ENCODE measurements around the gene HIVEP3. TPM values are rescaled to one million over a fixed set of nuclear protein-coding genes. Genes with fewer than 3 reads are reported as not detected.

The HIVEP3 gene
- total and polyA plus RNA-seq, 2 of the 13 experiments (the other 11 are each of a cell fraction or from before 2014, with no cell fraction given) = 0.05 TPM; not detected in 1

GRCh38 chr1:41639332-41639936 is 279.3 kb downstream of the HIVEP3 start (continued):
- TF ChIP-seq ZNF646 (CRISPR knock-in tag; IDR thresholded peaks at IDR 0.05) = no peak
- TF ChIP-seq AFF4 (CRISPR knock-in tag; IDR thresholded peaks at IDR 0.05) = no peak
- TF ChIP-seq SRY (CRISPR knock-in tag; IDR thresholded peaks at IDR 0.05) = no peak
- TF ChIP-seq ZNF672 (CRISPR knock-in tag; IDR thresholded peaks at IDR 0.05) = no peak
- no peak for TF ChIP-seq PCBP1 (IDR thresholded peaks at IDR 0.05; ENCODE audit: borderline replicate concordance, low read depth, low read length)
- TF ChIP-seq ZNF761 (CRISPR knock-in tag; conservative IDR thresholded peaks at IDR 0.05) = no peak

Data from HepG2 (cell line).